MCF 10A (cell line): ENCODE data around the gene OGFOD3. TPM values are rescaled to one million over a fixed set of nuclear protein-coding genes. Genes with fewer than 3 reads are reported as not detected.
"Not testable (repeated sequence)": the region's sequence is repeated elsewhere in the genome, so short reads cannot be mapped to it uniquely, and the experiment has no call there.

Experiments used
- BruUV-seq: library from RNA; stranded (reverse); fragments of 400-500 nt; replicated peaks from 2 replicates; lab custom pipeline; 2021; lab: Mats Ljungman, UMichigan
- CTCF ChIA-PET: fragments of 300-600 bp; sonication (Branson Sonifier 250); formaldehyde crosslinking; extraction: SDS; loops from one replicate; lab custom pipeline; 2021; ENCODE audit warnings: antibody characterized with exemption, inconsistent platforms; lab: Yijun Ruan, JAX
- POLR2A ChIA-PET: fragments of 300-600, 350-650 bp; sonication (Branson Sonifier 250); formaldehyde crosslinking; extraction: SDS; loops from one replicate; lab custom pipeline; 2020; ENCODE audit warnings: antibody characterized with exemption, inconsistent platforms; lab: Yijun Ruan, JAX
- DNase-seq: peaks from one replicate; pipeline ENCODE4 v3.0.0-alpha.2; 2018; ENCODE audit not compliant: unreplicated experiment
- H3K27ac Mint-ChIP-seq: one replicate; pipeline ENCODE4 v1.8.0; 2022; ENCODE audit warnings: mild to moderate bottlenecking, low read depth, mixed read lengths; ENCODE audit not compliant: unreplicated experiment
- H3K27me3 Mint-ChIP-seq: one replicate; pipeline ENCODE4 v1.8.0; 2022; ENCODE audit warnings: mixed read lengths; ENCODE audit not compliant: insufficient read depth, unreplicated experiment
- H3K36me3 Mint-ChIP-seq: one replicate; pipeline ENCODE4 v1.8.0; 2022; ENCODE audit warnings: mild to moderate bottlenecking, moderate library complexity, mixed read lengths; ENCODE audit not compliant: insufficient read depth, unreplicated experiment
- H3K4me1 Mint-ChIP-seq: one replicate; pipeline ENCODE4 v1.8.0; 2022; ENCODE audit warnings: mixed read lengths; ENCODE audit not compliant: insufficient read depth, unreplicated experiment
- H3K4me3 Mint-ChIP-seq: one replicate; pipeline ENCODE4 v1.8.0; 2022; ENCODE audit warnings: mild to moderate bottlenecking, moderate library complexity, mixed read lengths; ENCODE audit not compliant: unreplicated experiment
- H3K9me3 Mint-ChIP-seq: one replicate; pipeline ENCODE4 v1.8.0; 2022; ENCODE audit warnings: mixed read lengths; ENCODE audit not compliant: unreplicated experiment
- CTCF ChIP-seq: fragments of 200-600 bp; IDR thresholded peaks from one replicate; pipeline ENCODE4 v1.8.0; 2022; ENCODE audit warnings: antibody characterized with exemption, mild to moderate bottlenecking; ENCODE audit not compliant: unreplicated experiment
- intact Hi-C: fragments of 100-400 bp; cut with micrococcal nuclease; formaldehyde crosslinking; loops from 2 replicates; pipeline ENCODE4 v1.14.1; 2022
- total RNA-seq: library from RNA; stranded (reverse); gene quantifications from 2 replicates; pipeline ENCODE4 v1.2.3, GENCODE V29; 2022

The OGFOD3 gene
- total RNA-seq, 1 experiment from 2014 or later, result 21.1 TPM

DNA sequence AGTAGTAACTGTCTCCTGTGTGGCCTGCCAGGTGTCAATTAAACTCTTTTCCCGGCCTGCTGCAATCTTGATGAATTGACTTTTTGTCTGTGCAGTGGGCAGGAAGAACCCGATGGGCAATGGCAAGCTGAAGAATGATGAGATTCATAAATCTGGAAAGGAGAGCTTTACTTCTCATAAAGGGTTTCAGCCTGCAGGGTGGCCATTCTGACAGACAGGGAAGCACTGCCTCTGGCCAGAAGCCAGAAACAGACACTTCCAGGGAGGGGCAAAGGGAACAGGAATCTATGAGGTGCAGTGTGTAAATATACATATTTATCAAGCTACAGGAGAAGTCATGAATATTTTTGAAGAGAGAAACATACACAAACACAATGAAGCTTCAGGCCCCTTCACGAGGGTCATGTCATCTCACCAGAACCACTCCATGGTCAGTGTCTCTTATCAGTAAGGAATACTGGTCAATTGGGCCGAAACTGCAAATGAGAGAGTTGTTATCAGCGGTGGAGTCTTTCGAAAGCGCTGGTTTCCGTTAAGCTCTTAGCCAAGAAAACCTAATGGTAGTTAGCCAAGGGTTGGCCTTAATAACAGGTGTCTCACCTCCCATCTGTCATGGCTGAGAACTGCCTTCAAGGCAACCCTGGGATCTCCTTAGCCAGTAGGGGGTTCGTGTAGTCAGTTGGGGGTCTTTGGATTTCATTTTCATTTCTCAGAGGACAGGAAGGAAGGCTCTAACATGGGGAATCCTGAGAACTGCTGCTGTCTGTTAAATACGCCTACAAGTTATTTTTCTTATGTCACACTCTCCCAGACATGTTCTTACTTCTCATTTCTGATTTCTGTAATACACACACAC, 38.9 kb upstream of the OGFOD3 start:
- no peak for TF ChIP-seq CTCF
- Mint-ChIP-seq H3K36me3 (peaks cover 21% of the 10 kb centered on the region), H3K9me3 (no peaks in the 10 kb centered on the region), H3K4me3 (peak overlapping the region; percentile 83), H3K27ac (peak overlapping the region; percentile 90), H3K27me3 (no peaks in the 10 kb centered on the region), H3K4me1 (peaks cover 12% of the 10 kb centered on the region)
- BruUV-seq, result no TSS peak
- ChIA-PET CTCF (interaction anchor here (0.9 to 1.0 kb wide), 2 partner anchors 70 to 94 kb away, joined by 3 to 4 read pairs; no protein-coding TSS in a partner anchor), POLR2A (interaction anchor here (0.6 to 2.1 kb wide), 19 partner anchors 8 to 259 kb away, joined by 3 to 27 read pairs (median 4); partner anchors contain the start of genes FOXK2, OGFOD3 and SECTM1)
- no peak for DNase-seq
- intact Hi-C loops, result no loop called here

DNA sequence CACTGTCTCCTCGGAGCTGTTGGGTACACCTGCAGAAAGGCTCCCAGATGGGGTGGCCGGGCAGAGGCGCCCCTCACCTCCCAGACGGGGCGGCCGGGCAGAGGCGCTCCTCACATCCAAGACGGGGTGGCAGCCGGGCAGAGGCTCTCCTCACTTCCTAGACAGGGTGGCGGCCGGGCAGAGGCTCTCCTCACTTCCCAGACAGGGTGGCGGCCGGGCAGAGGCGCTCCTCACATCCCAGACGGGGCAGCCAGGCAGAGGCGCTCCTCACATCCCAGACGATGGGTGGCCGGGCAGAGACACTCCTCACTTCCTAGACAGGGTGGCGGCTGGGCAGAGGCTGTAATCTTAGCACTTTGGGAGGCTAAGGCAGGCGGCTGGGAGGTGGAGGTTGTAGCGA, 35.3 kb upstream of the OGFOD3 start:
- BruUV-seq, result not testable (repeated sequence)

GRCh38 chr17:82453151-82453550, 34.8 kb upstream of the OGFOD3 start:
- H3K27ac Mint-ChIP-seq, H3K4me3 Mint-ChIP-seq, BruUV-seq, POLR2A ChIA-PET, H3K27me3 Mint-ChIP-seq, H3K36me3 Mint-ChIP-seq, DNase-seq, H3K9me3 Mint-ChIP-seq, CTCF ChIA-PET: not testable (repeated sequence)
- H3K4me1 Mint-ChIP-seq, result peaks cover 12% of the 10 kb centered on the region
- intact Hi-C loops, result loop anchor here (5.0 kb wide), 1 partner anchor 74 kb away; no protein-coding TSS in a partner anchor

More for the DNA sequence above, 35.3 kb upstream of the OGFOD3 start:
- intact Hi-C loops, result loop anchor here (5.0 kb wide), 1 partner anchor 74 kb away; no protein-coding TSS in a partner anchor
- H3K27me3 Mint-ChIP-seq, H3K9me3 Mint-ChIP-seq, H3K27ac Mint-ChIP-seq, CTCF ChIA-PET, DNase-seq, POLR2A ChIA-PET, H3K36me3 Mint-ChIP-seq, H3K4me3 Mint-ChIP-seq: not testable (repeated sequence)
- peaks cover 12% of the 10 kb centered on the region for H3K4me1 Mint-ChIP-seq

GRCh38 chr17:82452162-82452561, 33.8 kb upstream of the OGFOD3 start:
- ChIA-PET POLR2A (interaction anchor here (0.9 to 1.3 kb wide), 3 partner anchors 44 to 76 kb away, joined by 3 to 4 read pairs (median 3); no protein-coding TSS in a partner anchor), CTCF (interaction anchor here (0.6 kb wide), 1 partner anchor 41 kb away, joined by 4 read pairs; no protein-coding TSS in a partner anchor)
- DNase-seq, result no peak
- H3K9me3 Mint-ChIP-seq, result no peaks in the 10 kb centered on the region
- peaks cover 13% of the 10 kb centered on the region for H3K36me3 Mint-ChIP-seq
- no peak for TF ChIP-seq CTCF
- peaks cover 3% of the 10 kb centered on the region for H3K4me1 Mint-ChIP-seq
- intact Hi-C loops, result loop anchor here (5.0 kb wide), 1 partner anchor 75 kb away; no protein-coding TSS in a partner anchor
- no peaks in the 10 kb centered on the region for H3K27me3 Mint-ChIP-seq
- BruUV-seq, result no TSS peak
- H3K27ac Mint-ChIP-seq, result no peak overlapping the region
- peak overlapping the region; percentile 39 for H3K4me3 Mint-ChIP-seq
